HG02642 (cell line): ENCODE results near the gene VPS52.
"Not testable (repeated sequence)": the region's sequence is repeated elsewhere in the genome, so short reads cannot be mapped to it uniquely, and the experiment has no call there.

Source experiments
- ATAC-seq: cut with Tn5 transposase; IDR thresholded peaks from one replicate; pipeline ENCODE4 v1.9.1; 2021; ENCODE audit warnings: mild to moderate bottlenecking; ENCODE audit not compliant: unreplicated experiment, poor library complexity

VPS52 gene

DNA sequence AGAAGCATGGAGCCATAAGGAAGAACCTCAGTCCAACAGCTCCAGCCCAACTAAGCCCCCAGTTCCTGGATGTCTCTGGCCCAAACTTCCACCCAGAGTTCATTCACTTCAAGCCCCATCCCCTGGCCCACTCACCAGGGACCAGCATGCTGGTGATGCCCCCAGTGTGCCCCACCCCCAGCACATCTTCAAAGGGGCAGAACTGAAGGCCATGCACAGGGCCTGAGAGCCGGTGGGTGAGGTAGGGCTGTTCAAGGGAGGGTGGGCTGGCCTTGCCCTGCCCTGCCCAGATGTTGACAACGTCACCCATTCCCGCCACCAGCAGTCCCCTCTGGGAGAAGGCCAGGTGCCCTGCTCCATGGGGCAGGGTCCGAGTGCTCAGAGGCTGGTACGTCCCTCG lies 8.9 kb upstream of the VPS52 start:
- ATAC-seq = no peak

DNA sequence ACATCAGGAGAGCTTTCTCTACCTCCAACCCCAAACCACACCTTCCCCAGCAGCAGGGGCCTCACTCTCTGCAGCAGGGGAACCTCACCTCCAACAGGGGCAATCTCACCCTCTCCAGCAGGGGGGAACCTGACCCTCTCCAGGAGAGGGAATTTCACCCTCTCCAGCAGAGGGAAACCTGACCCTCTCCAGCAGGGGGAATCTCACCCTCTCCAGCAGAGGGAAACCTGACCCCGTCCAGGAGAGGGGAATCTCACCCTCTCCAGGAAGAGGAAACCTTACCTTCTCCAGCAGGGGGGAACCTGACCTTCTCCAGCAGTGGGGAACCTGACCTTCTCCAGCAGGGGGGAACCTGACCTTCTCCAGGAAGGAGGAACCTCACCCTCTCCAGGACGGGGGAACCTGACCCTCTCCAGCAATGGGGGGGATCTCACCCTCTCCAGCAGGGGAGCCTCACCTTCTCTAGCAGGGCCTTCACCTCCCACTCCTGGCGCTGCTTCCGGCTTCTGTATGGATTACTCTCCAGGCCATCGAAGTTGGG lies 8.4 kb upstream of the VPS52 start:
- ATAC-seq = no peak

DNA sequence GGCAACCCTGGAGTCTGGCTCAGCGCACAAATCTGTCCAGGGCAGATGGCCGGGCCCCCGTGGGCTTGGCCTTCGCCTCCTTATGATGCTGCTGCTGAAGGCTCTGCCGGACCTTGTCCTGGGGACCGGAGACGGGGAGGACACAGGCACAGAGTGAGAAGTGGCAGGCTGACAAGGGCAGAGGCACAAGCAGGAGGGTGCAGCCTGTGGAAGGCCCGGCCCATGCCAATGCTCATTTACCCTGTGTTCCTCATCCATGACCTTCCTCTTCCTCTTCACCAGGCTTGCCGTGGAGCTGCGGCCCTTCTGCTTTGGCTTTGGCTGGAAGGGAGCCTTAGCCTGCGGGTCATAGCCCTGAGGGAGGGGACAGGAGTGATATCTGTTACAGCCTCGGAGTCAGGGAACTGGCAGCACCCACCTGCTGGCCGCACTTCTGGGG lies 7.6 kb upstream of the VPS52 start:
- ATAC-seq = no peak

DNA sequence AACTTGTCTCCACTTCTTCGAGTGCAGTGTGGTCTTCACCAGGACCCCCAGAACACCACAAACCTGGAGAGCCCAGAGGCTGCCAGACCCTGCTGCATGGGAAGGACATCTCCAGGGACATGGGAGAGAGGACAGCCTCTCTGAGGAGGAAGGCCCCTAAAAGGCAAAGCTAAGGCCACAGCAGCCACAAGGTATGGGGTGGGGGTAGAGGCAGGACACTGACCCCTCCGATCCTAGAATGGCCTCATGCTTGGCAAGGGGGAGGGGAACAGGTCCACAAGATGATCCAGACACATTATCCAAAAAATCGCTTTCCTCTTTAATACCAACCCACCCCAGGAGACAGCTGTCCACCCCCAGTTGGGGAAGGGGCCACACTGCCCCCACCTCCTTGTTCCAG lies 7.1 kb upstream of the VPS52 start:
- no peak for ATAC-seq

DNA sequence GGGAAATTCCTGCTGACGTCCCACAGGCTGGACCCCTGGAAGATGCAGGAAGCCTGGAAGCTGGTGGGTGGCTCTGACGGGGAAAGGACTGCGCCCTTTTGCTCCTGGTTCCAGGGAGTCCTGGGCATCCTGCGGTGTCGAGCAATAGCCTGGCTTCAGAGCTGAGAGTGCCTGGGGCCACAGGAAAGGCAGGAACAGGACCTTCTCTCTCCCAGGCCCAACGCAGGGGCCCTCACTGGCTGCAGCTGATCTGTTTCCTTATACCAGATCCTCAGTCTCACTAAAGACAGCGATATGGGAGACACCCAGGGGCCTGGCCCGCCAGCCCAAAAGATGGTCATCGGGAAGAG lies 6.7 kb upstream of the VPS52 start:
- no peak for ATAC-seq

DNA sequence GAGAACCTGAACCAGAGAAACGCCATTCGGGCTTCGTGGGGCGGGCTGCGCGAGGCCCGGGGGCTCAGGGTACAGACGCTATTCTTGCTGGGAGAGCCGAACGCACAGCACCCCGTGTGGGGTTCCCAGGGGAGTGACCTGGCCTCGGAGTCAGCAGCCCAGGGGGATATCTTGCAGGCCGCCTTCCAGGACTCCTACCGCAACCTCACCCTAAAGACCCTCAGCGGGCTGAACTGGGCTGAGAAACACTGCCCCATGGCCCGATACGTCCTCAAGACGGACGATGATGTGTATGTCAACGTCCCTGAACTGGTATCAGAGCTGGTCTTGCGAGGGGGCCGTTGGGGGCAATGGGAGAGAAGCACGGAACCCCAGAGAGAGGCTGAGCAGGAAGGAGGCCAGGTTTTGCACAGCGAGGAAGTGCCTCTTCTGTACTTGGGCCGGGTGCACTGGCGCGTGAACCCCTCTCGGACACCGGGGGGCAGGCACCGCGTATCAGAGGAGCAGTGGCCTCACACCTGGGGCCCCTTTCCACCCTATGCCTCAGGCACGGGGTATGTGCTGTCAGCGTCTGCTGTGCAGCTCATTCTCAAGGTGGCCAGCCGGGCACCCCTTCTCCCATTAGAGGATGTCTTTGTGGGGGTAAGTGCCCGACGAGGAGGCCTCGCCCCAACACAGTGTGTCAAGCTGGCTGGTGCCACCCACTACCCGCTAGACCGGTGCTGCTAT lies 6.2 kb upstream of the VPS52 start:
- ATAC-seq = no peak

DNA sequence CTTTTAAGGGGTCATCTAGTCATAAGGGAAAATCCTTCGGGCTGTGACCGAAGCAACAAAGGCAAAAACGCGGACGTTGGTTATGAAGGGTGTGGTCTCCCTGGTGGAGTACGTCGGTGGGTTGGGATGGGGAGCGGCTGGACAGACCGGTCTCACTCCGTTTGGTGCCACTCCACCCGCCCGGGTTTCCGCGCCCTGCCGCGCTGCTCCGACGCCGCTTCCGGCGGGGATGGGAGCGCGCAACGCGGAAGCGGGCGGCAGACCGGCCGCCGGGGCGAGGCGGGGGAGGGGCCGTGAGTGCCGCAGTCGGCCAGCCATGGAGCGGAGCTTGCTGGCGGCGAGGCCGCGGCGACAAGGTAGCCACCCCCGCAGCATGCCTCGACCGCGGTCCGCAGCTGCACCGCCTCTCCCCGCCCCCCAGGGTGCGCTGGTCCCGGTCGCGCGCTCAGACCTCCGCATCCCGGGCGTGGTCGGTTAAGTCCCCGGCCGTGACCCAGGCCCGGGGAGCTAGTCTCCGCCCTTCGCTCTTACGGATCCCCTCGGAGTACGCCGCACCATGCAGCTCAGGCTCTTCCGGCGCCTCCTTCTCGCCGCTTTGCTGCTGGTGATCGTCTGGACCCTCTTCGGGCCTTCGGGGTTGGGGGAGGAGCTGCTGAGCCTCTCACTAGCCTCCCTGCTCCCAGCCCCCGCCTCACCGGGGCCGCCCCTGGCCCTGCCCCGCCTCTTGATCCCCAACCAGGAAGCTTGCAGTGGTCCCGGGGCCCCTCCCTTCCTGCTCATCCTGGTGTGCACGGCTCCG lies 5.4 kb upstream of the VPS52 start, which contains the start of gene B3GALT4:
Gene B3GALT4, plus strand, starts transcription at position 260 of the 799 bp plus-strand sequence. Its CDS starts 297 bp downstream, at position 557.
- peak; percentile 56 for ATAC-seq

DNA sequence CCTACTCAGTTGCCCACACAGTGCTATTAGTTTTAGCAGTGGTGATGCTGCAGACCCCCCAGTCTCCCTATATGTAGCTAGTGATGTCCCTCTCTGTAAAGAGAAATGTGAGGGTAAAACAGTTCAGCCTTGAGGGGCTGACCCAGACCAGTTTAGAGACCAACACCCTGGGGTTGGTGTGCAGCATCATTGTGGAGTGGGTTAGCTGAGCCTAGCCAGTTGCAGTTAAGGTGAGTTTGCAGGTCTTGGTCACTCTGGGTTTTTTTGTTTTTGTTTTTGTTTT lies 4.8 kb upstream of the VPS52 start:
- ATAC-seq = no peak

DNA sequence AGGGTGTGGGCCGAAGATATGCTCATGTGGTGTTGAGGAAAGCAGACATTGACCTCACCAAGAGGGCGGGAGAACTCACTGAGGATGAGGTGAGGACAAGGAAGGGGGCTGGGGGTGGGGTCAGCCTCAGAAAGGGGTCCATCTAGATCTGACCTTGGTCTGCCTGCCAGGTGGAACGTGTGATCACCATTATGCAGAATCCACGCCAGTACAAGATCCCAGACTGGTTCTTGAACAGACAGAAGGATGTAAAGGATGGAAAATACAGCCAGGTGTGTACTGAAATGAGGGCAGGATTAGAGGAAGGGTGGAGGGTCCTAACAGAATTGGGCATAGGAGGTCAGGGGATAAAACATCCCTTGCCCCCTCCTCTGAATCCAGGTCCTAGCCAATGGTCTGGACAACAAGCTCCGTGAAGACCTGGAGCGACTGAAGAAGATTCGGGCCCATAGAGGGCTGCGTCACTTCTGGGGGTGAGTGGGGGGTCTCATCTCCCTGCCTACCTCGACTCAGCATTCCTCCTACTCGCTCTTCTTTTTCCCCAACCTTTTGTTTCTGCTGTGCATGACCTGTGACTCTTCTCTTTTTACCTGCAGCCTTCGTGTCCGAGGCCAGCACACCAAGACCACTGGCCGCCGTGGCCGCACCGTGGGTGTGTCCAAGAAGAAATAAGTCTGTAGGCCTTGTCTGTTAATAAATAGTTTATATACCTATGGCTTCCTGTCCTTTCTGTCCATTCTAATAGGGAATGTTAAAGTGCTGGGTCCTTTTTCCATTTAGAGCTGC lies 4.3 kb upstream of the VPS52 start:
- ATAC-seq = not testable (repeated sequence)

DNA sequence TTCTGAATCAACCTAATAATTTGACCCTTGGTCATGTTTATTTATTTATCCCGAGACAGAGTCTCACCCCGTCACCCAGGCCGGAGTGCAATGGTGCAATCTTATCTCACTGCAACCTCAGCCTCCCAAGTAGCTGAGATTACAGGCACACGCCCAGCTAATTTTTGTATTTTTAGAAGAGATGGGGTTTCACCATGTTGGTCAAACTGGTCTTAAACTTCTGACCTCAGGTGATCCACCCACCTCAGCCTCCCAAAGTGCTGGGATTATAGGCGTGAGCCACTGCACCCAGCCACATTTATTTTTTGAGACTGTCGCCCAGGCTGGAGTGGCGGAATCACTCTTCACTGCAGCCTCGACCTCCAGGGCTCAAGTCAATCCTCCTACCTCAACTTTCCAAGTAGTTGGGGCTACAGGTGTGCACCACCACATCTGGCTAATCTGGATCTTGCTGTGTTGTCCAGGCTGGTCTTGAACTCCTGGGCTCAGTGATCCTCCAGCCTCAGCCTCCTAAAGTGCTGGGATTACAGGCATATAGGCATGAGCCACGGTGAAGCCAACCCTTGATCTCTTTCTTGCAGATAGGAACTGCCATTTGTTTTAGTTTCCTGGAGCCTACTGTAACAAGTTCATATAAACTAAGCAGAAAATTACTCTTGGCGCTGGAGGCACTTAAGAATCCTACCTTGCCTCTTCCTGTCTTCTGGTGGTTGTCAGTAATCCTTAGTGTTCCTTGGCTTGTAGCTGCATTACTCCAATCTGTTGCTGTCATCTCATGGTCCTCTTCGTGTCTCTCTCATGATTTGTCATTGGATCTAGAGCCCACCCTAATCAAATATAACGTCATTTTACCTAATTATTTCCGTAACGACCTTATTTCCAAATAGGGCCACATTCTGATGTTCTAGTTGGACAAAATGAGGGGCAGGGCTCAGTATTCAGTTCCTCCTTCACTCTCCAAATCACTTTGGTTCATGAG lies 2.5 kb upstream of the VPS52 start:
- ATAC-seq = no peak

DNA sequence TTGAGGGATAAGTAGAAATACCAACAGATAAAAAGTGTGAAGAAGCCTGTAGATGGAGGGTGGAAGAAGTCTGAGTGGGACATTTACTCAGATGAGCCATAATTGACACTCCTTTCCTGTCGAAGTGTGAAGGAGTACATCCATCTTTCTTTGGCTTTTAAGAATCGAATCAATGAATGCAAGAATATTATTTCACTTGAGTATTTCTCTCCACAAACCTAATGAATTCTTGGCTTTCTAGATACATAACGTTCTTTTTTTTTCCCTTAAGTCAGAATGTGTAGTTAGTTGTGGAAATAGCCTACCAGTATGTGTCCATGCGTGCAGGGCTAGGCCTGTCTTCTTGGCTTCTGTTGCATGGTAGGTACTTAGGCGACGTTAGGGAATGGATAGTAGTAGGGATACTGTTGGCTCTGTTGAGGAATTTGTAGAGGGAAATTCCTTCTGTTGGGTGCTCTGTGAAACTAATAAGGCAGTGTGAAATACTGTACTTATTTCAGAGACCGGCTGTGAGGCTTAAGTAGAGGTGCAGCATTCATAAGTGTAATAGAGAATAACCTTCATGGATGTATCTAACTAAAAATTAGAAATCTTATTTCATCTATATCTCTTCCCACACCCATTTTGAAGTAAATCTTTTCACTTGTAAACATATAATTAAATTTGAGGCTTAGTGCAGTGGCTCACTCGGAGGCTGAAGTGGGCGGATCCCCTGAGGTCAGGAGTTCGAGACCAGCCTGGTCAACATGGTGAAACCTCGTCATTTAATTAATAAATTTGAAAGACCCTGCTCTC lies 1.6 kb upstream of the VPS52 start:
- no peak for ATAC-seq

DNA sequence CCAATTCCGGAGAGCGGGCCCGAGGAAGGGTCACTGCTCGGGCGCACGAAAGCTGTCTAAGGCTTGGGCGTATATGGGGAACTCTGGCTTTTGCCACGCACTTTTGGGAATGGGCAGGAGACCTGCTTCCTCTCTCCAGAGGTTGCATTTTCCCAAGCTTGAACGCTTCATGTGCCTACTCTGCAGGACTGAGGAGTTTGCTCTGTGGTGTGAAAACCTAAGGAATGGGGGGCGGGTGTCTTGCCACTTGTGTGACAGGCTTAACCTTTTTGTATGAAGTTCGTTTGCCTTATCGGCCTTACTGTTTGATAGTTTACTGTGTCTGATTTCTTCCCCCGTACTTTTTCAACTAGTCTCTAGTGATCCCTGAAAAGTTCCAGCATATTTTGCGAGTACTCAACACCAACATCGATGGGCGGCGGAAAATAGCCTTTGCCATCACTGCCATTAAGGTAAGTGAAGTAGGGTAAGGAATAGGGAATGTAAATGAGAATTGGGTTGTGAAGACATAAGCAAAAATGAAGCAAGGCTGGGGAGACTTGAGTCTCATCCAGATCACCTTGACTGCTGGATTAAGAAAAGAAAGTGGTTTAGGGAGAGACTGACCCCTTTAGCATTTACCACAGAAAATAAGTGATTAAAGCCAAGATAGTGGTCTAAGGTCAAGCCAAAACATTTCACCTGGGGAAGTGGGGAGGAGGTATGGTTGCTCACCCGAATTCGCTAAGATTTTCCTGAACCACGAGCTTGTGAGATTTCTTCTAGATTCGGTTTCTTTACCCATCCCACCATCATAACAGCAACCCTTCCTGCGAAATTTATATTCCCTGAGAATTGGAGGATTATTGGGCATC lies 826 bp upstream of the VPS52 start:
- ATAC-seq = no peak

DNA sequence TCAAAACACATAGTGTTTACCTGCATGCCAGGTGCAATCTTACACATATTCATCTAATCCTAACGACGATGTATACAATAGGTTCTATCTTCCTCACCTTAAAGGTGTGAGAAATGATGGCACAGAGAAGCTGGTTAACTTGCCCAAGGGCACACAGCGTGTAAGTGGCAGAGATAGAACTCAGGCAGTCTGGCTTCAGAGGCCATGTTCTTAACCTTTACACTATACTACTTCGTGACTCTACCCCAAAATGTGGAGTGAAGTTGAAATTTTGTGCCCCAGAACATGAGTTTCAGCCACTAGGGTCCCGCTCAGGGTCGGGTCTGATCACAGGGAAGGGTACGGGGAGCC lies 584 bp downstream of the VPS52 start:
- no peak for ATAC-seq

DNA sequence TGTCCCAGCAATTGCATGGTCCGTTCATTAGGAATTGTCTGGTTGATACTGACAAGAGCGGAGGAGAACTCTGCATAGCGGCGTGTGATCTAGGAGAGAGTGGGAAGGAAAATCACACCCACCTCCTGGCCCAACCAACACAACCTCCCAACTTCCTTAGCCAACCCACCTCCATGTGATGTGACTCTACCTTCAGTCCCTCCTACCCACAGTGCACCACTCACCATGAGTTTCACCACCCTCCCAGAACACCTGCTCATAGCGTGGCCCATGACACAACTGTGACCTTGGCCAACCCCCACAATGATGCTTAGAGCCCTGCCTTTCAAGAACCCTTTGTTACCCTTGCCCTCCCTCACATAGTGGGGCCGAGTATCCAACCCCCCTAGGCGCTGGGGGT lies 7.7 kb downstream of the VPS52 start:
- ATAC-seq = no peak

DNA sequence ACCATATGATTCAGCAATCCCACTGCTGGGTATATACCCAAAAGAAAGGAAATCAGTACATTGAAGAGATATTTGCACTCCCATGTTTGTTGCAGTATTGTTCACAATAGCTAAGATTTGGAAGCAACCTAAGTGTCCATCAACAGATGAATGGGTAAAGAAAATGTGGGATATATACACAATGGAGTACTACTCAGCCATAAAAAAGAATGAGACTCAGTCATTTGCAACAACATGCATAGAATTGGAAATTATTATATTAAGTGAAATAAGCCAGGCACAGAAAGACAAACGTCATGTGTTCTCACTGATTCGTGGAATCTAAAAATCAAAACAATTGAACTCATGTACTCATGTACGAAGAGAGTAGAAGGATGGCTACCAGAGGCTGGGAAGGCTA lies 9.2 kb downstream of the VPS52 start:
- not testable (repeated sequence) for ATAC-seq

DNA sequence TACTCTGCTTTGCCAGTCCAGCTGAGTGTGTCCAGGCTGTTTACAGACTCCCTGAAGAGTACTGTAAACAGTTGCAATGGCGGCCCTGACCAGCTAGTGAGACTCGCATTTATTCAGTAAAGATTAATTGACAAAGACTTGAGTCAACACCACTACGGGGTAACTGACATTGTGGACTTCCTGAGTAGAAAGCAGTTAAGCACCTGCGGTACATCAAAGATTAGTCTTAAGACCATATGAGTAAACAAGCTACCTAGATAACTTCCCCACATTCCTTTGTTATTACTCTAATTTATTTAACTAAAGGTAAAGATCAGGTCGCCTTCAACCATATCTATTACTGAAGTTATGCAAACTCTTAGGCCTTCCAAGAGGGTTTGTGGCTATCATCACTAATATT lies 12.6 kb downstream of the VPS52 start:
- no peak for ATAC-seq

DNA sequence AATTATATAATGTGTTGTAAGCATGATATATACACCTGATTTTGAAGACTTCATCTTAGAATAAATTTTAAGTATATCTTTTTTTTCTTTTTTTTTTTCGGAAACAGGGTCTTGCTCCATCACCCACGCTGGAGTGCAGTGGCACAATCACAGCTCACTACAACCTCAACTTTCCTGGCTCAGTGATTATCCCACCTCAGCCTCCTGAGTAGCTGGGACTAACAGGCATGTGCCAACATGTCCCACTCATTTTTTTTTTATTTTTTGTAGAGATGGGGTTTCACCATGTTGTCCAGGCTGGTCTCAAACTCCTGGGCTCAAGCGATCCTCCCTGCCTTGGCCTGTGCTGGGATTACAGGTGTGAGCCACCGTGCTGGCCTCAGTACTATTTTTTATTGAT lies 17.1 kb downstream of the VPS52 start:
- no peak for ATAC-seq

DNA sequence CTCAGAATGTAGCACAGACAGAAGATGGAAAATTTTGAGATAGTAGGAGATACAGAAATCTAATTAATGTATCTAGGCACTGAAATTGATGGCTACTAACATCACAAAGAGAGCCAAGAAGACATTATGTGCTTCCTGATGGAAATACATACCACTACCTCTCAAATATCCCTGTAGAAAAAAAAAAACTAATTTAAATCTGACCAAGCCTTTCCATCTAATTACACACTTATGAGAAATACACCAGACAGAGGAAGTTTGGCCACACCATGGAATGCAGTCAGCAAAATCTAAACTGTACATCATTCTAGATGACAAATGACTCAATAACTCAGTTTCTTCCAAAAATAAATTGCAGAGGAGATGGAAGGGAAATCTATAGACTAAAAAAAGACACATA lies 18.9 kb downstream of the VPS52 start:
- ATAC-seq = no peak
